MM.1S (cell line): ENCODE data around the gene PACS2.

Experiments
- DNase-seq: peaks from one replicate; pipeline ENCODE4 v3.0.0-alpha.2; 2015
- H2AFZ ChIP-seq: fragments of 300-600 bp; sonication (generic); 2 replicates; pipeline ENCODE4 v1.6.0; 2016; ENCODE audit warnings: antibody characterized with exemption, low read length
- H3F3A ChIP-seq: fragments of 300-600 bp; sonication (generic); 2 replicates; pipeline ENCODE4 v1.6.1; 2016; ENCODE audit warnings: mild to moderate bottlenecking, antibody characterized with exemption, low read length, moderate library complexity, mixed read lengths; ENCODE audit not compliant: insufficient read depth
- H3K27ac ChIP-seq: fragments of 300-600 bp; sonication (generic); 2 replicates; pipeline ENCODE4 v1.5.1; 2016; ENCODE audit warnings: mild to moderate bottlenecking, low read length
- H3K27me3 ChIP-seq: fragments of 300-600 bp; sonication (generic); replicated peaks from 2 replicates; pipeline ENCODE4 v1.6.0; 2016; ENCODE audit warnings: low read length; ENCODE audit not compliant: insufficient read depth
- H3K36me3 ChIP-seq: fragments of 300-600 bp; sonication (generic); replicated peaks from 2 replicates; pipeline ENCODE4 v1.6.1; 2016; ENCODE audit warnings: mild to moderate bottlenecking, low read length, mixed read lengths; ENCODE audit not compliant: insufficient read depth
- H3K4me1 ChIP-seq: fragments of 300-600 bp; sonication (generic); 2 replicates; pipeline ENCODE4 v1.6.1; 2016; ENCODE audit warnings: low read length, mixed read lengths
- H3K4me2 ChIP-seq: fragments of 300-600 bp; sonication (generic); 2 replicates; pipeline ENCODE4 v1.6.0; 2016; ENCODE audit warnings: low read depth, low read length
- H3K4me3 ChIP-seq: fragments of 300-600 bp; sonication (generic); 2 replicates; pipeline ENCODE4 v1.5.1; 2016; ENCODE audit warnings: low read length, mixed read lengths
- H3K79me2 ChIP-seq: fragments of 300-600 bp; sonication (generic); 2 replicates; pipeline ENCODE4 v1.6.1; 2016; ENCODE audit warnings: mixed run types, low read length, mixed read lengths
- H3K9ac ChIP-seq: fragments of 300-600 bp; sonication (generic); 2 replicates; pipeline ENCODE4 v1.6.1; 2016; ENCODE audit warnings: low read length, mixed read lengths
- H3K9me2 ChIP-seq: fragments of 300-600 bp; sonication (generic); replicated peaks from 2 replicates; pipeline ENCODE4 v1.6.1; 2016; ENCODE audit warnings: mild to moderate bottlenecking, low read length, mixed read lengths; ENCODE audit not compliant: insufficient read depth
- H3K9me3 ChIP-seq: fragments of 300-600 bp; sonication (generic); replicated peaks from 2 replicates; pipeline ENCODE4 v1.6.1; 2016; ENCODE audit warnings: mild to moderate bottlenecking, low read length, mixed read lengths; ENCODE audit not compliant: insufficient read depth
- H4K20me1 ChIP-seq: fragments of 300-600 bp; sonication (generic); 2 replicates; pipeline ENCODE4 v1.6.1; 2016; ENCODE audit warnings: mild to moderate bottlenecking, low read length, moderate library complexity, mixed read lengths; ENCODE audit not compliant: insufficient read depth
- EZH2 ChIP-seq: fragments of 300-600 bp; sonication (generic); optimal IDR thresholded peaks from 2 replicates; pipeline ENCODE3; 2017; ENCODE audit warnings: low read depth, mild to moderate bottlenecking, antibody characterized with exemption, low read length, mixed read lengths
- EZH2phosphoT487 ChIP-seq: fragments of 300-600 bp; sonication (generic); IDR thresholded peaks from 2 replicates; pipeline ENCODE4 v1.6.1; 2018; ENCODE audit warnings: antibody characterized with exemption, low read length
- TF ChIP-seq, protein P1 (sequence below): fragments of 300-600 bp; sonication (generic); IDR thresholded peaks from 2 replicates; pipeline ENCODE4 v1.5.1; 2016; ENCODE audit warnings: antibody characterized with exemption, low read length, mixed read lengths

The PACS2 gene

DNA sequence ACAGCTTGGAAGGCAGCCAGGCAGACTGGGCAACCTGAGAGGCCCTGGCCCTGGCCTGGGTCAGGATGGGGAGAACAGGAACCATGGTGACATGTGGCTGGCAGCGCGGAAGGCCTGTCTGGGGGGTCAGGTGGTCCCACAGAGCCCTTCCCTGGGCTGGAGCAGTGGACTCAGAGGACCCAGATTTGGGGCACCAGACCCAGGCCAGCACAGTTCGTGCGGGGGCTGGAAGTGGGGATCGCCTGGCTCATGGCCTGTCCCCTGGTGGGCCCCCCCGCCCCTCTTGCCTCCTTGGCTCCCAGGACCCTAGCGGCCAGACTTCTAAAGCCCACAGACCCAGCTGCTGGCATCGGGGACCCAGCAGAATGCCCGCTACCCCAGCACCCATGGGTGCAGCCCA lies 126.4 kb downstream of the PACS2 start:
- no peaks in the 10 kb centered on the region for H3K9me3 ChIP-seq
- H3K4me2 ChIP-seq: no peak overlapping the region
- DNase-seq: no peak
- no peak overlapping the region for H3K9ac ChIP-seq
- no peak overlapping the region for H2AFZ ChIP-seq
- H3K4me3 ChIP-seq: no peak overlapping the region
- no peak overlapping the region for H3K27ac ChIP-seq
- peaks cover 21% of the 10 kb centered on the region for H3K79me2 ChIP-seq
- no peaks in the 10 kb centered on the region for H4K20me1 ChIP-seq
- no peaks in the 10 kb centered on the region for H3K9me2 ChIP-seq
- H3K36me3 ChIP-seq: no peaks in the 10 kb centered on the region
- H3F3A ChIP-seq: no peaks in the 10 kb centered on the region; the same call in 1 of the 2 replicates
- no peaks in the 10 kb centered on the region for H3K4me1 ChIP-seq
- no peak for TF ChIP-seq EZH2phosphoT487
- TF ChIP-seq EZH2: no peak
- TF ChIP-seq, protein P1, sequence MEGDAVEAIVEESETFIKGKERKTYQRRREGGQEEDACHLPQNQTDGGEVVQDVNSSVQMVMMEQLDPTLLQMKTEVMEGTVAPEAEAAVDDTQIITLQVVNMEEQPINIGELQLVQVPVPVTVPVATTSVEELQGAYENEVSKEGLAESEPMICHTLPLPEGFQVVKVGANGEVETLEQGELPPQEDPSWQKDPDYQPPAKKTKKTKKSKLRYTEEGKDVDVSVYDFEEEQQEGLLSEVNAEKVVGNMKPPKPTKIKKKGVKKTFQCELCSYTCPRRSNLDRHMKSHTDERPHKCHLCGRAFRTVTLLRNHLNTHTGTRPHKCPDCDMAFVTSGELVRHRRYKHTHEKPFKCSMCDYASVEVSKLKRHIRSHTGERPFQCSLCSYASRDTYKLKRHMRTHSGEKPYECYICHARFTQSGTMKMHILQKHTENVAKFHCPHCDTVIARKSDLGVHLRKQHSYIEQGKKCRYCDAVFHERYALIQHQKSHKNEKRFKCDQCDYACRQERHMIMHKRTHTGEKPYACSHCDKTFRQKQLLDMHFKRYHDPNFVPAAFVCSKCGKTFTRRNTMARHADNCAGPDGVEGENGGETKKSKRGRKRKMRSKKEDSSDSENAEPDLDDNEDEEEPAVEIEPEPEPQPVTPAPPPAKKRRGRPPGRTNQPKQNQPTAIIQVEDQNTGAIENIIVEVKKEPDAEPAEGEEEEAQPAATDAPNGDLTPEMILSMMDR: no peak
- H3K27me3 ChIP-seq: no peaks in the 10 kb centered on the region

DNA sequence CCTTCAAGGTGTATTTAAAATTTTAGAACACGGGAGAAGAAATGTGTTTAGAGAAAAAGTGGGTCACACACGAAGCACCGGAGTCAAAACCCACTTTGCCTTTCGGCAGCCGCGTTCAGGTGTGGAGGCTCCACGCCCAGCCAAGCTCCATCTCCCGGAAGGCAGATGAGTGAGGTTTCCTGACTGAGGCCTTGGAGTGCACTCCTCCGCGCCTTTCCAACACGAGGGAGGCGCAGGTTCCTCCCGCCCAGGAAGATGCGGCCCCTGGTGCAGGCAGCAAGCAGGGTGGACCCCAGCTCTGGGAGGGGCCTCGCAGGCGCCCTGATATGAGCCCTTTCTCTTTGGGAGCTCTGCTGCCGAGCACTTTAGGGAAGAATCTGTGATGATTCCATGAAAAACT lies 127.6 kb downstream of the PACS2 start:
- Histone ChIP-seq H3K36me3 (no peaks in the 10 kb centered on the region), H3K9me3 (no peaks in the 10 kb centered on the region), H3K27me3 (no peaks in the 10 kb centered on the region), H2AFZ (no peak overlapping the region), H4K20me1 (no peaks in the 10 kb centered on the region), H3F3A (no peaks in the 10 kb centered on the region), H3K4me3 (no peak overlapping the region), H3K9me2 (no peaks in the 10 kb centered on the region), H3K4me2 (no peak overlapping the region), H3K4me1 (no peaks in the 10 kb centered on the region), H3K27ac (no peak overlapping the region), H3K9ac (no peak overlapping the region), H3K79me2 (peaks cover 10% of the 10 kb centered on the region)
- DNase-seq: no peak
- TF ChIP-seq EZH2 (no peak), EZH2phosphoT487 (no peak)
- TF ChIP-seq, protein P1: no peak

DNA sequence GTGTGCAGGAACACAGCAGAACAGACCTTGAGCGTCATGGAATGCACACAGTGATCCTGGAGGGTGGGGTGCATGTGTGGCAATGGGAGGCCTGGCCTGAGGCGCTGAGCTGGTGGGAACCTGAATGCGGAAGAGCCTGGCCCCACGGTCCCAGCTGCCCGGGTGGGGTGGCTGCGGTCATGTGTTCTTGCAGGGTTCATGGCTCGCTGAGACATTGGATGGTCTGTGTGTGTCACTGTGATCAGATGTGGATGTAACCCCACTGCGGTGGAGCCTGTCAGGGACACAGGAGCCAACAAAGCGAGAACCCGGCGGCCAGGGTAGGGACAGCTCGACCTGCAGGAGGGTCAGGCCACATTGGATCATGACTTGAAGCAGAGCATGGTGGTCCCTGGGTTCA lies 128.3 kb downstream of the PACS2 start:
- no peak overlapping the region for H3K27ac ChIP-seq
- TF ChIP-seq, protein P1: no peak
- TF ChIP-seq EZH2 (no peak), EZH2phosphoT487 (no peak)
- H3K79me2 ChIP-seq: peaks cover 3% of the 10 kb centered on the region
- no peaks in the 10 kb centered on the region for H3F3A ChIP-seq
- no peaks in the 10 kb centered on the region for H3K27me3 ChIP-seq
- no peaks in the 10 kb centered on the region for H3K4me1 ChIP-seq
- H3K4me3 ChIP-seq: no peak overlapping the region
- no peaks in the 10 kb centered on the region for H3K9me2 ChIP-seq
- no peaks in the 10 kb centered on the region for H4K20me1 ChIP-seq
- DNase-seq: no peak
- H3K36me3 ChIP-seq: no peaks in the 10 kb centered on the region
- no peak overlapping the region for H2AFZ ChIP-seq
- H3K4me2 ChIP-seq: no peak overlapping the region
- H3K9ac ChIP-seq: no peak overlapping the region
- no peaks in the 10 kb centered on the region for H3K9me3 ChIP-seq
